SK-N-SH (cell line): ENCODE measurements around the gene LAGE3. TPM values are rescaled to one million over a fixed set of nuclear protein-coding genes. Genes with fewer than 3 reads are reported as not detected.

Experiments used
- CTCF ChIA-PET: fragments of 300-600, 350-600 bp; formaldehyde crosslinking; extraction: SDS; loops from one replicate; lab custom pipeline; 2021; lab: Yijun Ruan, JAX
- POLR2A ChIA-PET: fragments of 350-600 bp; sonication (Branson Sonifier 250); formaldehyde crosslinking; extraction: SDS; loops from one replicate; lab custom pipeline; 2020; ENCODE audit warnings: antibody characterized with exemption, inconsistent platforms; lab: Yijun Ruan, JAX
- DNase-seq: peaks from one replicate; pipeline ENCODE4 v3.0.0; 2012
- H2AFZ ChIP-seq: fragments of 200-600 bp; sonication (generic); 2 replicates; pipeline ENCODE4 v1.8.1; 2016; ENCODE audit warnings: antibody characterized with exemption, mild to moderate bottlenecking, low read depth
- H3F3A ChIP-seq: fragments of 200-600 bp; sonication (generic); replicated peaks from 2 replicates; pipeline ENCODE3; 2016; ENCODE audit warnings: antibody characterized with exemption, mild to moderate bottlenecking; ENCODE audit not compliant: insufficient read depth
- H3K27ac ChIP-seq, 2 experiments: fragments of 200-500 bp in 1 of 2; fragments of 200-600 bp in 1 of 2; sonication (Bioruptor generic) in 1 of 2; sonication (generic), shearing (Covaris generic) in 1 of 2; 2 replicates each; pipeline versions ENCODE4 v1.5.1 to v1.6.1; 2014 to 2016; ENCODE audit warnings: low read depth in 2 of 2, inconsistent platforms in 1 of 2, low read length in 1 of 2, mild to moderate bottlenecking in 1 of 2, mixed read lengths in 1 of 2
- H3K27me3 ChIP-seq: fragments of 200-600 bp; sonication (generic), shearing (Covaris generic); 2 replicates; pipeline ENCODE4 v1.6.1; 2016; ENCODE audit warnings: mixed run types; ENCODE audit not compliant: insufficient read depth
- H3K36me3 ChIP-seq, 2 experiments: fragments of 200-500 bp in 1 of 2; fragments of 200-600 bp in 1 of 2; sonication (Bioruptor generic) in 1 of 2; sonication (generic) in 1 of 2; replicated peaks in 1 of 2; 2 replicates each; pipeline versions ENCODE3 to v1.5.1; 2014 to 2016; ENCODE audit warnings: low read length in 1 of 2, mild to moderate bottlenecking in 1 of 2; ENCODE audit not compliant: insufficient read depth in 2 of 2, control insufficient read depth in 1 of 2
- H3K4me1 ChIP-seq, 2 experiments: fragments of 200-500 bp in 1 of 2; fragments of 200-600 bp in 1 of 2; sonication (Bioruptor generic) in 1 of 2; sonication (generic), shearing (Covaris generic) in 1 of 2; 2 replicates each; pipeline versions ENCODE4 v1.5.1 to v1.6.1; 2014 to 2016; ENCODE audit warnings: low read depth in 1 of 2, low read length in 1 of 2, mixed run types in 1 of 2; ENCODE audit not compliant: insufficient read depth in 2 of 2, control insufficient read depth in 1 of 2
- H3K4me2 ChIP-seq: fragments of 200-600 bp; sonication (generic), shearing (Covaris generic); 2 replicates; pipeline ENCODE4 v1.6.1; 2017; ENCODE audit warnings: mixed run types
- H3K4me3 ChIP-seq, 2 experiments: fragments of 200-500 bp in 1 of 2; fragments of 200-600 bp in 1 of 2; sonication (Bioruptor generic) in 1 of 2; sonication (generic), shearing (Covaris generic) in 1 of 2; 2 replicates each; pipeline versions ENCODE4 v1.5.1 to v1.8.1; 2014 to 2016; ENCODE audit warnings: low read depth in 2 of 2, inconsistent platforms in 1 of 2, low read length in 1 of 2, mild to moderate bottlenecking in 1 of 2, mixed read lengths in 1 of 2, moderate library complexity in 1 of 2
- H3K79me2 ChIP-seq: fragments of 200-600 bp; sonication (generic); 2 replicates; pipeline ENCODE4 v1.8.1; 2017; ENCODE audit warnings: mild to moderate bottlenecking; ENCODE audit not compliant: insufficient read depth
- H3K9ac ChIP-seq: fragments of 200-600 bp; sonication (generic); 2 replicates; pipeline ENCODE4 v1.6.1; 2017; ENCODE audit warnings: mixed run types
- H3K9me2 ChIP-seq: fragments of 200-600 bp; sonication (generic); 2 replicates; pipeline ENCODE4 v1.6.1; 2017; ENCODE audit warnings: mixed run types
- H3K9me3 ChIP-seq: fragments of 200-600 bp; sonication (generic); 2 replicates; pipeline ENCODE4 v1.6.1; 2017; ENCODE audit warnings: mixed run types, mild to moderate bottlenecking, moderate library complexity
- H4K20me1 ChIP-seq: fragments of 200-600 bp; sonication (generic); 2 replicates; pipeline ENCODE4 v1.6.1; 2017; ENCODE audit warnings: mild to moderate bottlenecking, mixed run types; ENCODE audit not compliant: insufficient read depth
- CHD2 ChIP-seq: fragments of 150-350 bp; IDR thresholded peaks from 2 replicates; pipeline ENCODE4 v1.6.1; 2018; ENCODE audit warnings: low read length; ENCODE audit not compliant: partially characterized antibody
- EP300 ChIP-seq, 2 experiments: IDR thresholded peaks; 2 replicates each; pipeline versions ENCODE4 v1.4.0 to v1.6.1; 2012; ENCODE audit warnings: borderline replicate concordance in 1 of 2, low read depth in 1 of 2, low read length in 1 of 2
- FOXJ3 ChIP-seq: sonication (generic); formaldehyde crosslinking; IDR thresholded peaks from 2 replicates; pipeline ENCODE4 v1.5.1; 2020; ENCODE audit warnings: mild to moderate bottlenecking, missing genetic modification reagents
- FOXM1 ChIP-seq: IDR thresholded peaks from 2 replicates; pipeline ENCODE4 v1.4.0; 2012; ENCODE audit warnings: low read depth, mild to moderate bottlenecking
- GABPA ChIP-seq: IDR thresholded peaks from 2 replicates; pipeline ENCODE4 v1.4.0; 2012; ENCODE audit warnings: low read depth, mild to moderate bottlenecking
- GATA2 ChIP-seq: sonication (generic); formaldehyde crosslinking; IDR thresholded peaks from 2 replicates; pipeline ENCODE4 v1.5.0; 2020; ENCODE audit warnings: mild to moderate bottlenecking, missing genetic modification reagents
- JUND ChIP-seq: IDR thresholded peaks from 2 replicates; pipeline ENCODE4 v1.4.0; 2012
- MXI1 ChIP-seq: IDR thresholded peaks from 2 replicates; pipeline ENCODE4 v1.6.1; 2012; ENCODE audit warnings: mild to moderate bottlenecking, low read depth, low read length, improper control_type of control experiment
- NRF1 ChIP-seq: IDR thresholded peaks from 2 replicates; pipeline ENCODE4 v1.6.1; 2012; ENCODE audit warnings: low read depth, mild to moderate bottlenecking, low read length
- RAD21 ChIP-seq: IDR thresholded peaks from 2 replicates; pipeline ENCODE4 v1.6.1; 2012; ENCODE audit warnings: mild to moderate bottlenecking, low read length
- RXRA ChIP-seq: IDR thresholded peaks from 2 replicates; pipeline ENCODE4 v1.4.0; 2012; ENCODE audit warnings: low read depth, mild to moderate bottlenecking, borderline replicate concordance
- SIN3A ChIP-seq: IDR thresholded peaks from 2 replicates; pipeline ENCODE4 v1.6.1; 2012; ENCODE audit warnings: low read depth, mild to moderate bottlenecking, low read length, moderate library complexity, borderline replicate concordance
- SMC3 ChIP-seq: IDR thresholded peaks from 2 replicates; pipeline ENCODE4 v1.6.1; 2012; ENCODE audit warnings: low read depth, low read length, improper control_type of control experiment
- TCF12 ChIP-seq: IDR thresholded peaks from 2 replicates; pipeline ENCODE4 v1.4.0; 2012
- TEAD4 ChIP-seq: IDR thresholded peaks from 2 replicates; pipeline ENCODE4 v1.4.0; 2012; ENCODE audit warnings: mild to moderate bottlenecking, borderline replicate concordance; ENCODE audit not compliant: insufficient read depth
- USF1 ChIP-seq: IDR thresholded peaks from 2 replicates; pipeline ENCODE4 v1.4.0; 2012; ENCODE audit warnings: low read depth, borderline replicate concordance
- YY1 ChIP-seq: IDR thresholded peaks from 2 replicates; pipeline ENCODE4 v1.4.0; 2012; ENCODE audit warnings: low read depth, mild to moderate bottlenecking
- WGBS: methylation state at CpG from one replicate; pipeline ENCODE4 v1.1.6; 2017; ENCODE audit warnings: low lambda C conversion rate; 5-methylcytosine and 5-hydroxymethylcytosine counted together
- polyA plus RNA-seq, 3 experiments: library from polyadenylated mRNA; depleted of rRNA; stranded (reverse); fragments of >200 nt; gene quantifications; 2 replicates each; pipeline ENCODE4 v1.2.3, GENCODE V29; 2012
- TF ChIP-seq, protein P1 (sequence below): IDR thresholded peaks from 2 replicates; pipeline ENCODE4 v1.4.0; 2012; ENCODE audit warnings: low read depth
- TF ChIP-seq, protein P2 (sequence below): IDR thresholded peaks from 2 replicates; pipeline ENCODE4 v1.6.1; 2012; ENCODE audit warnings: mild to moderate bottlenecking, low read depth, low read length, moderate library complexity

The LAGE3 gene
- polyA plus RNA-seq, 1 of the 3 experiments (the other 2 are of a cell fraction) = 37.2 TPM

DNA sequence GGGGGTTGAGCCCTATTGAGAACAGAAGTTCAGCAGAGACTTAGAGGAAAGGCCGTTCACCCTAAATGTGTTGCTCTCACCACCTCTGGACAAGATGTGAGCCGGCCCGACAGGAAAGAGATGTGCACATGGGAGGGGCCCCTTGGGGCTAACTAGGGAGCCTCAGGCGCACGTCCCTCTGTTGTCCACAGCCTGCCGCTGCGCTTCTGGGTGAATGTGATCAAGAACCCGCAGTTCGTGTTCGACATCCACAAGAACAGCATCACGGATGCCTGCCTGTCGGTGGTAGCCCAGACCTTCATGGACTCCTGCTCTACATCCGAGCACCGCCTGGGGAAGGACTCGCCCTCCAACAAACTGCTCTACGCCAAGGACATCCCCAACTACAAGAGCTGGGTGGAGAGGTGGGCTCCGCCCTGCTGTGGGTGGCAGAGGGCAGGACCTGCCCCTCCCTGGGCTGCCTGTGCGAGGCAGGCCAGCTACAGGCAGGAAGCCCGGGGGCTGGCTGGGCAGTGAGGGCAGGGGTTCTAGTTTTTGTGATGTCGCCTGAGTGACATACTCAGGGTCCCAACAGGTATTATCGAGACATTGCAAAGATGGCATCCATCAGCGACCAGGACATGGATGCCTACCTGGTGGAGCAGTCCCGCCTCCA lies 8.0 kb downstream of the LAGE3 start:
- H4K20me1 ChIP-seq = 0 out of 2 replicates have a peak, but pooled peaks cover 8% of the 10 kb centered on the region
- no peak for DNase-seq
- WGBS = 46% methylated on average over 21 of the region's 23 CpGs
- no peaks in the 10 kb centered on the region for H3K4me1 ChIP-seq
- no peak for TF ChIP-seq MXI1
- TF ChIP-seq USF1 = no peak
- TF ChIP-seq JUND = no peak
- no peak for TF ChIP-seq YY1
- TF ChIP-seq GATA2 (CRISPR knock-in tag) = no peak
- no peak for TF ChIP-seq SIN3A
- no peak for TF ChIP-seq FOXJ3
- no peak for TF ChIP-seq NRF1
- no peak overlapping the region for H2AFZ ChIP-seq
- no peak overlapping the region for H3K4me3 ChIP-seq
- no peaks in the 10 kb centered on the region for H3K9me2 ChIP-seq
- peaks cover under 1% of the 10 kb centered on the region for H3F3A ChIP-seq
- ChIA-PET POLR2A (no interaction called here), CTCF (no interaction called here)
- no peak overlapping the region for H3K27ac ChIP-seq
- no peaks in the 10 kb centered on the region for H3K9me3 ChIP-seq
- H3K9ac ChIP-seq = no peak overlapping the region
- H3K79me2 ChIP-seq = no peaks in the 10 kb centered on the region
- peaks cover 0 to 18% of the 10 kb centered on the region in 2 experiments for H3K36me3 ChIP-seq
- H3K27me3 ChIP-seq = peaks cover 13% of the 10 kb centered on the region
- H3K4me2 ChIP-seq = no peak overlapping the region

DNA sequence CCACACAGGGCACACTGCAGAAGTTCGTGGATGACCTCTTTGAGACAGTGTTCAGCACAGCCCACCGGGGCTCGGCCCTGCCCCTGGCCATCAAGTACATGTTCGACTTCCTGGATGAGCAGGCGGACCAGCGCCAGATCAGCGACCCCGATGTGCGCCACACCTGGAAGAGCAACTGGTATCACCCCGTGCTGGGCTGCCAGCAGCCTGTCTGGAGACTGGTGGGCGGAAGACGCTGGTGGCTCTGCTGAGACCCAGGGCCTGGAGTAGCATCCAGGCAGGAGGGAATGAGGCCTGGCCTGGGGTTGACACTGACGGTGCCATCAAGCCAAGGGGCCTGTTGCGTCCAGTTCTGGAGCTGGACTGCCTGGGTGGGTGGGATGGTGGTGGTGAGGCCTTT lies 8.6 kb downstream of the LAGE3 start:
- H3K9me3 ChIP-seq = no peaks in the 10 kb centered on the region
- H3F3A ChIP-seq = no peaks in the 10 kb centered on the region
- no peak overlapping the region for H3K4me2 ChIP-seq
- H3K4me1 ChIP-seq = no peaks in the 10 kb centered on the region
- no peak overlapping the region for H2AFZ ChIP-seq
- no peak for DNase-seq
- H3K27me3 ChIP-seq = peaks cover 13% of the 10 kb centered on the region
- ChIA-PET CTCF (no interaction called here), POLR2A (no interaction called here)
- H3K36me3 ChIP-seq = peaks cover 0 to 20% of the 10 kb centered on the region in 2 experiments
- H3K9me2 ChIP-seq = no peaks in the 10 kb centered on the region
- H4K20me1 ChIP-seq = 0 out of 2 replicates have a peak, but pooled peaks cover 8% of the 10 kb centered on the region
- TF ChIP-seq TCF12 (no peak), FOXM1 (no peak), TEAD4 (no peak), RXRA (no peak)
- TF ChIP-seq, protein P1, sequence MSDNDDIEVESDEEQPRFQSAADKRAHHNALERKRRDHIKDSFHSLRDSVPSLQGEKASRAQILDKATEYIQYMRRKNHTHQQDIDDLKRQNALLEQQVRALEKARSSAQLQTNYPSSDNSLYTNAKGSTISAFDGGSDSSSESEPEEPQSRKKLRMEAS = no peak
- no peaks in the 10 kb centered on the region for H3K79me2 ChIP-seq
- no peak overlapping the region for H3K27ac ChIP-seq
- no peak overlapping the region for H3K4me3 ChIP-seq
- no peak overlapping the region for H3K9ac ChIP-seq
- WGBS = 49% methylated on average over 14 of the region's 14 CpGs

DNA sequence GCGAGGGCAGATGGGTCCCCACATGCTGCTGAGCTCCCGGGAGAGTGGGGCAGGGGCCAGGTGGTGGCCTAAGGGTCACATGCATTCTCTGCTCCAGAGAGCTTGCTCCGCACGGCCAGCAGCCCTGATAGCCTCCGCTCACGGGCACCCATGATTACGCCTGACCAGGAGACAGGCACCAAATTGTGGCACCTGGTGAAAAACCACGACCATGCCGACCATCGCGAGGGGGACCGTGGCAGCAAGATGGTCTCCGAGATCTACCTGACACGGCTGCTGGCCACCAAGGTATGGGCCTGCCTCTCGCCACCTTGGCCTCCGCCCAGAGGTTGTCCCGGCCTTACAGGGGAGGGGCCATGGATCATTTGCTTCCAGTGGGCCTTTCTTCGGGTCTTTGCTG lies 9.2 kb downstream of the LAGE3 start:
- H3F3A ChIP-seq = no peaks in the 10 kb centered on the region
- H3K27me3 ChIP-seq = peaks cover 13% of the 10 kb centered on the region
- H3K9me3 ChIP-seq = no peaks in the 10 kb centered on the region
- WGBS = 84% methylated on average over 7 of the region's 18 CpGs
- no peak overlapping the region for H2AFZ ChIP-seq
- no peak overlapping the region for H3K4me3 ChIP-seq
- H3K36me3 ChIP-seq = peaks cover 0 to 23% of the 10 kb centered on the region in 2 experiments
- no peak overlapping the region for H3K9ac ChIP-seq
- no peak overlapping the region for H3K4me2 ChIP-seq
- H4K20me1 ChIP-seq = 0 out of 2 replicates have a peak, but pooled peaks cover 8% of the 10 kb centered on the region
- ChIA-PET CTCF (no interaction called here), POLR2A (no interaction called here)
- H3K9me2 ChIP-seq = no peaks in the 10 kb centered on the region
- no peaks in the 10 kb centered on the region for H3K4me1 ChIP-seq
- no peak overlapping the region for H3K27ac ChIP-seq
- H3K79me2 ChIP-seq = no peaks in the 10 kb centered on the region
- DNase-seq = no peak
- TF ChIP-seq RXRA (no peak), RAD21 (no peak), SMC3 (no peak), SIN3A (no peak), NRF1 (no peak), TEAD4 (no peak), FOXM1 (no peak), CHD2 (no peak), GABPA (no peak), EP300 (IDR thresholded peaks at IDR 0.05; ENCODE audit: borderline replicate concordance in 1 of 2, low read depth in 1 of 2, low read length in 1 of 2) (no peak), TCF12 (no peak)
- TF ChIP-seq, protein P2, sequence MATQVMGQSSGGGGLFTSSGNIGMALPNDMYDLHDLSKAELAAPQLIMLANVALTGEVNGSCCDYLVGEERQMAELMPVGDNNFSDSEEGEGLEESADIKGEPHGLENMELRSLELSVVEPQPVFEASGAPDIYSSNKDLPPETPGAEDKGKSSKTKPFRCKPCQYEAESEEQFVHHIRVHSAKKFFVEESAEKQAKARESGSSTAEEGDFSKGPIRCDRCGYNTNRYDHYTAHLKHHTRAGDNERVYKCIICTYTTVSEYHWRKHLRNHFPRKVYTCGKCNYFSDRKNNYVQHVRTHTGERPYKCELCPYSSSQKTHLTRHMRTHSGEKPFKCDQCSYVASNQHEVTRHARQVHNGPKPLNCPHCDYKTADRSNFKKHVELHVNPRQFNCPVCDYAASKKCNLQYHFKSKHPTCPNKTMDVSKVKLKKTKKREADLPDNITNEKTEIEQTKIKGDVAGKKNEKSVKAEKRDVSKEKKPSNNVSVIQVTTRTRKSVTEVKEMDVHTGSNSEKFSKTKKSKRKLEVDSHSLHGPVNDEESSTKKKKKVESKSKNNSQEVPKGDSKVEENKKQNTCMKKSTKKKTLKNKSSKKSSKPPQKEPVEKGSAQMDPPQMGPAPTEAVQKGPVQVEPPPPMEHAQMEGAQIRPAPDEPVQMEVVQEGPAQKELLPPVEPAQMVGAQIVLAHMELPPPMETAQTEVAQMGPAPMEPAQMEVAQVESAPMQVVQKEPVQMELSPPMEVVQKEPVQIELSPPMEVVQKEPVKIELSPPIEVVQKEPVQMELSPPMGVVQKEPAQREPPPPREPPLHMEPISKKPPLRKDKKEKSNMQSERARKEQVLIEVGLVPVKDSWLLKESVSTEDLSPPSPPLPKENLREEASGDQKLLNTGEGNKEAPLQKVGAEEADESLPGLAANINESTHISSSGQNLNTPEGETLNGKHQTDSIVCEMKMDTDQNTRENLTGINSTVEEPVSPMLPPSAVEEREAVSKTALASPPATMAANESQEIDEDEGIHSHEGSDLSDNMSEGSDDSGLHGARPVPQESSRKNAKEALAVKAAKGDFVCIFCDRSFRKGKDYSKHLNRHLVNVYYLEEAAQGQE = no peak
